Lung (tissue), 12 donors: ENCODE measurements around the gene DOCK10. TPM values are rescaled to one million over a fixed set of nuclear protein-coding genes. Genes with fewer than 3 reads are reported as not detected.
"Not testable (repeated sequence)": the region's sequence is repeated elsewhere in the genome, so short reads cannot be mapped to it uniquely, and the experiment has no call there.

Source experiments
- ATAC-seq: fragments of 200-7000 bp; cut with Tn5 transposase; one replicate; pipeline ENCODE4 v1.9.1; 2020; ENCODE audit warnings: moderate number of reproducible peaks; ENCODE audit not compliant: insufficient read depth, low FRiP score
- DNase-seq, 3 donors: peaks; one replicate each; pipeline ENCODE4 v3.0.0-alpha.2; 2013 to 2017
- H3K27ac ChIP-seq, 2 donors: one replicate each; pipeline ENCODE4 v1.5.1; 2013; ENCODE audit warnings: mild to moderate bottlenecking in 2 of 2, moderate library complexity in 2 of 2, control low read depth in 1 of 2, inconsistent platforms in 1 of 2, low read depth in 1 of 2, low read length in 1 of 2
- H3K27me3 ChIP-seq, 3 donors: one replicate each; pipeline ENCODE4 v1.5.1; 2013; ENCODE audit warnings: low read length in 2 of 3; ENCODE audit not compliant: control insufficient read depth in 3 of 3, insufficient read depth in 3 of 3
- H3K36me3 ChIP-seq, 4 donors: one replicate each; pipeline ENCODE4 v1.5.1; 2013; ENCODE audit warnings: low read length in 4 of 4, mild to moderate bottlenecking in 1 of 4, moderate library complexity in 1 of 4; ENCODE audit not compliant: control insufficient read depth in 4 of 4, insufficient read depth in 4 of 4
- H3K4me1 ChIP-seq, 5 donors: one replicate each; pipeline ENCODE4 v1.5.1; 2013; ENCODE audit warnings: low read length in 5 of 5, mild to moderate bottlenecking in 2 of 5, moderate library complexity in 1 of 5; ENCODE audit not compliant: control insufficient read depth in 5 of 5, insufficient read depth in 5 of 5
- H3K4me3 ChIP-seq: one replicate; pipeline ENCODE4 v1.5.1; 2013; ENCODE audit warnings: mild to moderate bottlenecking, control low read depth, moderate library complexity
- H3K9ac ChIP-seq, 2 donors: one replicate each; pipeline ENCODE4 v1.5.1; 2013; ENCODE audit warnings: low read length in 2 of 2, control low read depth in 1 of 2; ENCODE audit not compliant: insufficient read depth in 1 of 2
- H3K9me3 ChIP-seq, 4 donors: one replicate each; pipeline ENCODE4 v1.5.1; 2013; ENCODE audit warnings: low read length in 3 of 4, mild to moderate bottlenecking in 1 of 4, moderate library complexity in 1 of 4; ENCODE audit not compliant: control insufficient read depth in 4 of 4, insufficient read depth in 3 of 4
- CTCF ChIP-seq: IDR thresholded peaks from 2 replicates; pipeline ENCODE4 v1.5.1; 2012; ENCODE audit warnings: mild to moderate bottlenecking; ENCODE audit errors: control extremely low read depth, extremely low read depth
- WGBS, 2 donors: extraction: QIAGEN DNeasy Blood & Tissue Kit; methylation state at CpG; one replicate each; pipeline ENCODE4 v1.1.7; 2013; 5-methylcytosine and 5-hydroxymethylcytosine counted together
- polyA plus RNA-seq, 2 donors: library from polyadenylated mRNA; stranded (reverse); fragments of 200-250 nt; gene quantifications; one replicate each; pipeline ENCODE4 v1.2.1, GENCODE V29; 2013
- total RNA-seq, 2 donors: library from RNA; depleted of rRNA in 1 of 2; stranded (reverse); fragments of >200 nt in 1 of 2; gene quantifications; one replicate each; pipeline ENCODE4 v1.2.1, GENCODE V29; 2014 to 2021
- donor health status: control.
- donor health status: control.
- donor health status: Bipolar disorder and iron deficiency.
- donor health status: healthy.
- donor health status: DM: yes; HTN: yes; CAD: no.

DOCK10 gene
- total and polyA plus RNA-seq, 4 donors, result 3.1 to 39.8 (median 18.0) TPM

- Histone ChIP-seq H3K36me3 (peaks cover 0 to 25% (median 10%) of the 10 kb centered on the region in 4 donors), H3K27ac (no peak overlapping the region), H3K9me3 (no peaks in the 10 kb centered on the region), H3K27me3 (peaks cover 0 to 4% (median 0%) of the 10 kb centered on the region in 3 donors), H3K4me1 (peaks cover 0 to 16% (median 0%) of the 10 kb centered on the region in 5 donors), H3K9ac (peak overlapping the region in 1 of 2 donors; percentile 61), H3K4me3 (no peak overlapping the region)
- TF ChIP-seq CTCF, result no peak
- no peak for ATAC-seq
- 94 to 97% methylated on average over 4 of the region's 4 CpGs for WGBS, 2 donors
- DNase-seq, result no peak
Observed at GRCh38 chr2:224918626-224919471, 123.4 kb downstream of the DOCK10 start.

- H3K9me3 ChIP-seq, ATAC-seq, H3K4me3 ChIP-seq, H3K27ac ChIP-seq, DNase-seq, H3K27me3 ChIP-seq, H3K9ac ChIP-seq: not testable (repeated sequence)
- WGBS, 2 donors, result 97% methylated on average over 5 of the region's 5 CpGs
- Histone ChIP-seq H3K4me1 (peaks cover 0 to 16% (median 0%) of the 10 kb centered on the region in 5 donors), H3K36me3 (peaks cover 0 to 25% (median 10%) of the 10 kb centered on the region in 4 donors)
Observed at GRCh38 chr2:224917246-224917645, 125.0 kb downstream of the DOCK10 start.

GRCh38 chr2:224915136-224915535 lies 127.1 kb downstream of the DOCK10 start:
- DNase-seq, result no peak
- WGBS, 2 donors, result 84 to 100% methylated on average over 1 of the region's 1 CpG
- TF ChIP-seq CTCF, result no peak

GRCh38 chr2:224910574-224910925 lies 131.7 kb downstream of the DOCK10 start:
- Histone ChIP-seq H3K4me3 (no peak overlapping the region), H3K36me3 (peaks cover 0 to 6% (median 0%) of the 10 kb centered on the region in 4 donors), H3K9ac (no peak overlapping the region), H3K27ac (no peak overlapping the region), H3K4me1 (peaks cover 0 to 29% (median 0%) of the 10 kb centered on the region in 5 donors), H3K9me3 (no peaks in the 10 kb centered on the region), H3K27me3 (no peaks in the 10 kb centered on the region)
- WGBS, 2 donors, result 14 to 44% methylated on average over 1 of the region's 1 CpG
- DNase-seq, result no peak
- peak; percentile 51 for ATAC-seq
- TF ChIP-seq CTCF, result no peak

More at GRCh38 chr2:224915136-224915535, 127.1 kb downstream of the DOCK10 start:
- ATAC-seq, result no peak
- no peak overlapping the region for H3K27ac ChIP-seq
- peaks cover 0 to 26% (median 0%) of the 10 kb centered on the region in 5 donors for H3K4me1 ChIP-seq
- H3K4me3 ChIP-seq, result no peak overlapping the region
- peak overlapping the region in 1 of 2 donors; percentile 40 for H3K9ac ChIP-seq
- peaks cover 0 to 4% (median 0%) of the 10 kb centered on the region in 3 donors for H3K27me3 ChIP-seq
- H3K36me3 ChIP-seq, result peaks cover 0 to 29% (median 8%) of the 10 kb centered on the region in 4 donors
- no peaks in the 10 kb centered on the region for H3K9me3 ChIP-seq
